IMR-90 (cell line): ENCODE results near the gene ZC2HC1B. TPM values are rescaled to one million over a fixed set of nuclear protein-coding genes. Genes with fewer than 3 reads are reported as not detected.

Source experiments
- ATAC-seq: fragments of 200-7000 bp; cut with Tn5 transposase; 2 replicates; pipeline ENCODE4 v1.9.1; 2020; ENCODE audit warnings: low read depth, mild to moderate bottlenecking, moderate library complexity
- BruUV-seq: library from RNA; stranded (reverse); fragments of 400-500 nt; replicated peaks from 2 replicates; lab custom pipeline; 2021; lab: Mats Ljungman, UMichigan
- CTCF ChIA-PET: fragments of 300-600 bp; formaldehyde crosslinking; extraction: SDS; loops from one replicate; lab custom pipeline; 2021; ENCODE audit warnings: antibody characterized with exemption; lab: Yijun Ruan, JAX
- POLR2A ChIA-PET: fragments of 300-600 bp; sonication (Branson Sonifier 250); formaldehyde crosslinking; loops from one replicate; lab custom pipeline; 2022; ENCODE audit warnings: antibody characterized with exemption; ENCODE audit not compliant: unreplicated experiment; lab: Charles Lee
- DNase-seq: peaks from one replicate; pipeline ENCODE4 v3.0.0; 2013
- H2AFZ ChIP-seq: replicated peaks from 2 replicates; pipeline ENCODE3; 2013; ENCODE audit warnings: low read length, mild to moderate bottlenecking; ENCODE audit not compliant: poor library complexity
- H2AK5ac ChIP-seq: 2 replicates; pipeline ENCODE4 v1.6.1; 2013; ENCODE audit warnings: low read depth, low read length, inconsistent platforms
- H2AK9ac ChIP-seq: replicated peaks from 2 replicates; pipeline ENCODE3; 2013; ENCODE audit warnings: mild to moderate bottlenecking, low read depth, low read length, moderate library complexity; ENCODE audit not compliant: poor library complexity
- H2BK120ac ChIP-seq: 2 replicates; pipeline ENCODE4 v1.6.1; 2013; ENCODE audit warnings: low read depth, low read length, inconsistent platforms
- H2BK15ac ChIP-seq: 3 replicates; pipeline ENCODE4 v1.6.1; 2013; ENCODE audit warnings: low read depth, low read length, inconsistent platforms
- H2BK20ac ChIP-seq: 2 replicates; pipeline ENCODE4 v1.6.1; 2013; ENCODE audit warnings: low read depth, mild to moderate bottlenecking, inconsistent platforms, low read length, moderate library complexity
- H2BK5ac ChIP-seq: 2 replicates; pipeline ENCODE4 v1.6.1; 2013; ENCODE audit warnings: mild to moderate bottlenecking, low read depth, low read length, inconsistent platforms; ENCODE audit not compliant: poor library complexity, severe bottlenecking
- H3K14ac ChIP-seq: replicated peaks from 2 replicates; pipeline ENCODE4 v1.6.1; 2013; ENCODE audit warnings: low read depth, low read length, inconsistent platforms
- H3K18ac ChIP-seq: 2 replicates; pipeline ENCODE4 v1.6.1; 2013; ENCODE audit warnings: low read depth, low read length, control low read depth
- H3K23ac ChIP-seq: 2 replicates; pipeline ENCODE4 v1.6.1; 2013; ENCODE audit warnings: low read depth, low read length, inconsistent platforms
- H3K27ac ChIP-seq: 2 replicates; pipeline ENCODE4 v1.5.1; 2013; ENCODE audit warnings: mild to moderate bottlenecking, control low read depth, low read length; ENCODE audit not compliant: insufficient read depth
- H3K27me3 ChIP-seq: 2 replicates; pipeline ENCODE4 v1.6.1; 2013; ENCODE audit warnings: low read length; ENCODE audit not compliant: control insufficient read depth, insufficient read depth
- H3K36me3 ChIP-seq: 2 replicates; pipeline ENCODE4 v1.6.1; 2013; ENCODE audit warnings: low read length, mixed read lengths; ENCODE audit not compliant: control insufficient read depth, insufficient read depth
- H3K4ac ChIP-seq: 2 replicates; pipeline ENCODE4 v1.6.1; 2013; ENCODE audit warnings: low read depth, low read length, inconsistent platforms
- H3K4me1 ChIP-seq: 2 replicates; pipeline ENCODE4 v1.6.1; 2013; ENCODE audit warnings: low read length, mixed read lengths; ENCODE audit not compliant: control insufficient read depth, insufficient read depth
- H3K4me2 ChIP-seq: 2 replicates; pipeline ENCODE4 v1.6.1; 2013; ENCODE audit warnings: low read depth, mild to moderate bottlenecking, control low read depth, low read length, moderate library complexity
- H3K4me3 ChIP-seq: 2 replicates; pipeline ENCODE4 v1.5.1; 2013; ENCODE audit warnings: low read depth, mild to moderate bottlenecking, control low read depth, low read length, moderate library complexity; ENCODE audit not compliant: insufficient read depth
- H3K56ac ChIP-seq: 2 replicates; pipeline ENCODE4 v1.6.1; 2013; ENCODE audit warnings: low read length, inconsistent platforms; ENCODE audit not compliant: insufficient read depth; ENCODE audit errors: extremely low read depth
- H3K79me1 ChIP-seq, 2 experiments: 2 replicates each; pipeline ENCODE4 v1.6.1; 2013; ENCODE audit warnings: low read length in 2 of 2, inconsistent platforms in 1 of 2, low read depth in 1 of 2
- H3K9ac ChIP-seq: 2 replicates; pipeline ENCODE4 v1.6.1; 2013; ENCODE audit warnings: low read depth, low read length, control low read depth
- H3K9me1 ChIP-seq: 2 replicates; pipeline ENCODE4 v1.6.1; 2013; ENCODE audit warnings: low read length, inconsistent platforms; ENCODE audit not compliant: insufficient read depth
- H3K9me3 ChIP-seq: 2 replicates; pipeline ENCODE4 v1.6.1; 2013; ENCODE audit warnings: low read length; ENCODE audit not compliant: control insufficient read depth, insufficient read depth
- H4K20me1 ChIP-seq: 2 replicates; pipeline ENCODE4 v1.6.1; 2013; ENCODE audit warnings: low read length, inconsistent platforms; ENCODE audit not compliant: insufficient read depth
- H4K5ac ChIP-seq: 2 replicates; pipeline ENCODE4 v1.6.1; 2013; ENCODE audit warnings: mild to moderate bottlenecking, low read depth, low read length, control low read depth
- H4K8ac ChIP-seq, 2 experiments: 2 replicates each; pipeline ENCODE4 v1.6.1; 2013; ENCODE audit warnings: low read depth in 2 of 2, low read length in 2 of 2, control low read depth in 1 of 2, inconsistent platforms in 1 of 2
- H4K91ac ChIP-seq: 2 replicates; pipeline ENCODE4 v1.6.1; 2013; ENCODE audit warnings: low read depth, low read length, inconsistent platforms; ENCODE audit not compliant: insufficient read depth
- BHLHE40 ChIP-seq: fragments of 150-350 bp; IDR thresholded peaks from 2 replicates; pipeline ENCODE4 v1.6.1; 2016; ENCODE audit warnings: mild to moderate bottlenecking, low read depth, low read length
- CEBPB ChIP-seq: IDR thresholded peaks from 2 replicates; pipeline ENCODE4 v1.6.1; 2012; ENCODE audit warnings: low read depth, low read length, improper control_type of control experiment
- CHD1 ChIP-seq: IDR thresholded peaks from 2 replicates; pipeline ENCODE4 v1.6.1; 2012; ENCODE audit warnings: low read depth, low read length, improper control_type of control experiment
- FOS ChIP-seq: fragments of 150-350 bp; IDR thresholded peaks from 2 replicates; pipeline ENCODE4 v1.6.1; 2016; ENCODE audit warnings: low read depth, low read length
- MAFK ChIP-seq: IDR thresholded peaks from 2 replicates; pipeline ENCODE4 v1.6.1; 2012; ENCODE audit warnings: low read depth, low read length, improper control_type of control experiment
- MAZ ChIP-seq: IDR thresholded peaks from 2 replicates; pipeline ENCODE4 v1.6.1; 2012; ENCODE audit warnings: low read depth, mild to moderate bottlenecking, low read length, improper control_type of control experiment, moderate library complexity, borderline replicate concordance
- MXI1 ChIP-seq: IDR thresholded peaks from 2 replicates; pipeline ENCODE4 v1.6.1; 2012; ENCODE audit warnings: low read depth, mild to moderate bottlenecking, low read length, moderate library complexity, borderline replicate concordance
- NFE2L2 ChIP-seq: fragments of 150-350 bp; IDR thresholded peaks from 2 replicates; pipeline ENCODE4 v1.6.1; 2016; ENCODE audit warnings: low read depth, mild to moderate bottlenecking, low read length
- POLR2A ChIP-seq: IDR thresholded peaks from 2 replicates; pipeline ENCODE4 v1.6.1; 2012; ENCODE audit warnings: mild to moderate bottlenecking, low read depth, low read length
- RAD21 ChIP-seq: IDR thresholded peaks from 2 replicates; pipeline ENCODE4 v1.6.1; 2012; ENCODE audit warnings: low read length, improper control_type of control experiment
- RCOR1 ChIP-seq: IDR thresholded peaks from 2 replicates; pipeline ENCODE4 v1.6.1; 2012; ENCODE audit warnings: mild to moderate bottlenecking, low read length, improper control_type of control experiment; ENCODE audit not compliant: insufficient replicate concordance
- SMC3 ChIP-seq: fragments of 150-350 bp; IDR thresholded peaks from 2 replicates; pipeline ENCODE4 v1.6.1; 2016; ENCODE audit warnings: low read depth, mild to moderate bottlenecking, antibody characterized with exemption, low read length, moderate library complexity
- USF2 ChIP-seq: fragments of 150-350 bp; IDR thresholded peaks from 2 replicates; pipeline ENCODE4 v1.6.1; 2017; ENCODE audit warnings: mild to moderate bottlenecking, antibody characterized with exemption, low read length, low read depth
- WGBS, 2 experiments: methylation state at CpG; one replicate each; pipeline versions ENCODE4 v1.1.5 to v1.1.7; 2013; ENCODE audit warnings: missing lambda C conversion rate in 2 of 2; ENCODE audit not compliant: insufficient read length in 1 of 2; ENCODE audit errors: extremely low coverage in 2 of 2; 5-methylcytosine and 5-hydroxymethylcytosine counted together
- dilution Hi-C: fragments of 300-500 bp; cut with HindIII; formaldehyde crosslinking; loops from one replicate; pipeline ENCODE4 v1.14.3; 2018; ENCODE audit warnings: low sequenced_read_pairs; ENCODE audit not compliant: unreplicated experiment
- in situ Hi-C: fragments of 300-500 bp; cut with MboI; formaldehyde crosslinking; loops from 3 replicates; pipeline ENCODE4 v1.14.3; 2019; ENCODE audit warnings: low sequenced_read_pairs, inconsistent platforms, mixed read lengths
- intact Hi-C: fragments of 100-400 bp; cut with micrococcal nuclease; formaldehyde crosslinking; loops from 2 replicates; pipeline ENCODE4 v1.10.0; 2022
- polyA plus RNA-seq, 3 experiments: library from polyadenylated mRNA; depleted of rRNA; stranded (reverse); fragments of >200 nt; gene quantifications; 2 replicates each; pipeline ENCODE4 v1.2.3, GENCODE V29; 2012; ENCODE audit warnings: low replicate concordance in 1 of 3
- total RNA-seq: library from RNA; depleted of rRNA; stranded (reverse); fragments of >200 nt; gene quantifications from 2 replicates; pipeline ENCODE4 v1.2.3, GENCODE V29; 2012
- TF ChIP-seq, protein P1 (sequence below): fragments of 150-350 bp; IDR thresholded peaks from 2 replicates; pipeline ENCODE4 v1.6.1; 2016; ENCODE audit warnings: low read depth, mild to moderate bottlenecking, low read length, moderate library complexity, borderline replicate concordance
- TF ChIP-seq, protein P2 (sequence below): conservative IDR thresholded peaks from 2 replicates; pipeline ENCODE4 v1.5.1; 2012; ENCODE audit warnings: mild to moderate bottlenecking, low read depth, low read length, improper control_type of control experiment

ZC2HC1B gene
- total and polyA plus RNA-seq, 2 of the 4 experiments (the other 2 are of a cell fraction): not detected

GRCh38 chr6:143882401-143882930 lies 18.2 kb downstream of the ZC2HC1B start:
- intact Hi-C loops (no loop called here), dilution Hi-C loops (no loop called here), in situ Hi-C loops (no loop called here)
- no peaks in the 10 kb centered on the region for H3K4me1 ChIP-seq
- H2AK9ac ChIP-seq: no peak overlapping the region
- no peaks in the 10 kb centered on the region for H4K20me1 ChIP-seq
- no peak overlapping the region for H2BK5ac ChIP-seq
- no peak overlapping the region for H4K8ac ChIP-seq
- H3K14ac ChIP-seq: no peak overlapping the region
- H2BK20ac ChIP-seq: no peak overlapping the region
- TF ChIP-seq CEBPB (no peak), RAD21 (no peak), MXI1 (no peak), CHD1 (no peak), BHLHE40 (no peak), SMC3 (no peak), NFE2L2 (no peak), RCOR1 (no peak), MAFK (no peak), POLR2A (no peak), USF2 (no peak), FOS (no peak), MAZ (no peak)
- TF ChIP-seq, protein P1, sequence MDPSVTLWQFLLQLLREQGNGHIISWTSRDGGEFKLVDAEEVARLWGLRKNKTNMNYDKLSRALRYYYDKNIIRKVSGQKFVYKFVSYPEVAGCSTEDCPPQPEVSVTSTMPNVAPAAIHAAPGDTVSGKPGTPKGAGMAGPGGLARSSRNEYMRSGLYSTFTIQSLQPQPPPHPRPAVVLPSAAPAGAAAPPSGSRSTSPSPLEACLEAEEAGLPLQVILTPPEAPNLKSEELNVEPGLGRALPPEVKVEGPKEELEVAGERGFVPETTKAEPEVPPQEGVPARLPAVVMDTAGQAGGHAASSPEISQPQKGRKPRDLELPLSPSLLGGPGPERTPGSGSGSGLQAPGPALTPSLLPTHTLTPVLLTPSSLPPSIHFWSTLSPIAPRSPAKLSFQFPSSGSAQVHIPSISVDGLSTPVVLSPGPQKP: no peak
- TF ChIP-seq, protein P2, sequence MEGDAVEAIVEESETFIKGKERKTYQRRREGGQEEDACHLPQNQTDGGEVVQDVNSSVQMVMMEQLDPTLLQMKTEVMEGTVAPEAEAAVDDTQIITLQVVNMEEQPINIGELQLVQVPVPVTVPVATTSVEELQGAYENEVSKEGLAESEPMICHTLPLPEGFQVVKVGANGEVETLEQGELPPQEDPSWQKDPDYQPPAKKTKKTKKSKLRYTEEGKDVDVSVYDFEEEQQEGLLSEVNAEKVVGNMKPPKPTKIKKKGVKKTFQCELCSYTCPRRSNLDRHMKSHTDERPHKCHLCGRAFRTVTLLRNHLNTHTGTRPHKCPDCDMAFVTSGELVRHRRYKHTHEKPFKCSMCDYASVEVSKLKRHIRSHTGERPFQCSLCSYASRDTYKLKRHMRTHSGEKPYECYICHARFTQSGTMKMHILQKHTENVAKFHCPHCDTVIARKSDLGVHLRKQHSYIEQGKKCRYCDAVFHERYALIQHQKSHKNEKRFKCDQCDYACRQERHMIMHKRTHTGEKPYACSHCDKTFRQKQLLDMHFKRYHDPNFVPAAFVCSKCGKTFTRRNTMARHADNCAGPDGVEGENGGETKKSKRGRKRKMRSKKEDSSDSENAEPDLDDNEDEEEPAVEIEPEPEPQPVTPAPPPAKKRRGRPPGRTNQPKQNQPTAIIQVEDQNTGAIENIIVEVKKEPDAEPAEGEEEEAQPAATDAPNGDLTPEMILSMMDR: no peak
- H2BK120ac ChIP-seq: no peak overlapping the region
- 11% methylated on average over 1 of the region's 2 CpGs; no CpG with 5 or more reads in 1 of the 2 experiments for WGBS, 2 experiments
- H3K4me2 ChIP-seq: no peak overlapping the region
- H3K4ac ChIP-seq: no peak overlapping the region
- H3K9ac ChIP-seq: no peak overlapping the region
- H2BK15ac ChIP-seq: no peak overlapping the region
- H3K9me1 ChIP-seq: no peaks in the 10 kb centered on the region
- no peak overlapping the region for H3K27ac ChIP-seq
- H3K9me3 ChIP-seq: peaks cover 2% of the 10 kb centered on the region; the same call in 1 of the 2 replicates
- no peaks in the 10 kb centered on the region for H3K79me1 ChIP-seq
- no peak for ATAC-seq
- no peak overlapping the region for H3K23ac ChIP-seq
- no peak for DNase-seq
- H3K4me3 ChIP-seq: no peak overlapping the region
- BruUV-seq: no TSS peak
- ChIA-PET POLR2A (no interaction called here), CTCF (no interaction called here)
- H3K36me3 ChIP-seq: no peaks in the 10 kb centered on the region
- H3K18ac ChIP-seq: no peak overlapping the region
- no peak overlapping the region for H2AFZ ChIP-seq
- H4K91ac ChIP-seq: no peak overlapping the region
- H4K5ac ChIP-seq: no peak overlapping the region
- no peaks in the 10 kb centered on the region for H3K27me3 ChIP-seq
- H2AK5ac ChIP-seq: no peak overlapping the region
- H3K56ac ChIP-seq: no peak overlapping the region
